Natural killer cell (primary cell): Measurements from ENCODE around the gene CIAO2B. TPM values are rescaled to one million over a fixed set of nuclear protein-coding genes. Genes with fewer than 3 reads are reported as not detected.

Experiments used
- ATAC-seq, 3 donors: fragments of 150-1000 bp in 2 of 3; fragments of 200-7000 bp in 1 of 3; cut with Tn5 transposase; 1 replicate in 1 of 3; 2 replicates in 2 of 3; pipeline ENCODE4 v1.10.0; 2021; ENCODE audit warnings: mild to moderate bottlenecking in 2 of 3, moderate library complexity in 2 of 3
- DNase-seq, 2 donors: peaks; one replicate each; pipeline versions ENCODE4 v3.0.0 to v3.0.0-alpha.2; 2013 to 2021; ENCODE audit warnings: mixed read lengths in 1 of 2
- H3K27ac ChIP-seq: one replicate; pipeline ENCODE4 v1.5.1; 2013; ENCODE audit warnings: mild to moderate bottlenecking, low read length
- H3K27me3 ChIP-seq: one replicate; pipeline ENCODE4 v1.6.1; 2013; ENCODE audit warnings: low read length; ENCODE audit not compliant: control insufficient read depth, insufficient read depth
- H3K36me3 ChIP-seq: one replicate; pipeline ENCODE4 v1.6.1; 2013; ENCODE audit warnings: low read length; ENCODE audit not compliant: control insufficient read depth, insufficient read depth
- H3K4me1 ChIP-seq: one replicate; pipeline ENCODE4 v1.6.1; 2013; ENCODE audit warnings: low read length; ENCODE audit not compliant: control insufficient read depth, insufficient read depth
- H3K4me3 ChIP-seq: one replicate; pipeline ENCODE4 v1.5.1; 2013; ENCODE audit warnings: low read length
- H3K9me3 ChIP-seq: one replicate; pipeline ENCODE4 v1.6.1; 2013; ENCODE audit warnings: low read length; ENCODE audit not compliant: control insufficient read depth, insufficient read depth
- H3K27ac Mint-ChIP-seq, 2 donors: one replicate each; pipeline ENCODE4 v1.8.0; 2022; ENCODE audit warnings: mild to moderate bottlenecking in 2 of 2, mixed read lengths in 2 of 2, moderate library complexity in 1 of 2
- H3K27me3 Mint-ChIP-seq, 2 donors: one replicate each; pipeline ENCODE4 v1.8.0; 2022; ENCODE audit warnings: low read depth in 2 of 2, mixed read lengths in 2 of 2
- H3K36me3 Mint-ChIP-seq: one replicate; pipeline ENCODE4 v1.8.0; 2022; ENCODE audit warnings: mixed read lengths
- H3K4me1 Mint-ChIP-seq, 2 donors: one replicate each; pipeline ENCODE4 v1.8.0; 2022; ENCODE audit warnings: mixed read lengths in 2 of 2
- H3K4me3 Mint-ChIP-seq: one replicate; pipeline ENCODE4 v1.8.0; 2022; ENCODE audit warnings: mild to moderate bottlenecking, moderate library complexity, mixed read lengths
- H3K9me3 Mint-ChIP-seq, 2 donors: one replicate each; pipeline ENCODE4 v1.8.0; 2022; ENCODE audit warnings: mixed read lengths in 2 of 2
- WGBS: methylation state at CpG from one replicate; pipeline ENCODE4 v1.1.7; 2013; ENCODE audit warnings: missing lambda C conversion rate; ENCODE audit not compliant: insufficient coverage; 5-methylcytosine and 5-hydroxymethylcytosine counted together
- intact Hi-C: fragments of 100-400 bp; cut with micrococcal nuclease; formaldehyde crosslinking; loops from one replicate; pipeline ENCODE4 v1.14.2; 2022
- total RNA-seq, 4 donors: library from RNA; stranded (reverse); fragments of 120-200 nt in 1 of 4; gene quantifications; one replicate each; pipeline versions ENCODE4 v1.2.3 to v1.2.4, GENCODE V29; 2013 to 2022
- TF ChIP-seq, protein P1 (sequence below): fragments of 200-600 bp; IDR thresholded peaks from one replicate; pipeline ENCODE4 v1.8.0; 2022; ENCODE audit warnings: antibody characterized with exemption

CIAO2B gene
- total RNA-seq, 3 donors from 2014 or later (not counting 1 experiment from before 2014, with no cell fraction given), result 57.2 to 62.8 (median 60.0) TPM

DNA sequence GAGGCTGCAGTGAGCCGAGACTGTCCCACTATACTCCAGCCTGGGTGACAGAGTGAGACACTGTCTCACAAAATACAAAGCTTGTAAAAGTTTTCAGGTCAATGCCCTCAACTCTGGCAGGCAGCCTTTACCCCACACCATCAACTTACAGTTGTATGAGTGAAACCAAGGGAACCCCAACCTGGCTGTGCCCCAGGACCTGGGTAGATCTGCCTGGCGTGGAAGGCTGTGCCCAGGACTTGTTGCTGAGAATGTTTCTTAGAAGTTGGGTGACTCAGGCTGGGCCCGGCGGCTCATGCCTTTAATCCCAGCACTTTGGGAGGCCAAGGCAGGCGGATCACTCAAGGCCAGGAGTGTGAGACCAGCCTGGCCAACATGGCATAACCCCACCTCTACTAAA, 34.6 kb upstream of the CIAO2B start:
- Histone ChIP-seq H3K4me1 (no peaks in the 10 kb centered on the region), H3K4me3 (no peak overlapping the region), H3K36me3 (no peaks in the 10 kb centered on the region), H3K27me3 (no peaks in the 10 kb centered on the region), H3K27ac (no peak overlapping the region), H3K9me3 (no peaks in the 10 kb centered on the region)
- Mint-ChIP-seq H3K27me3 (peaks cover 7 to 10% of the 10 kb centered on the region in 2 donors), H3K4me1 (no peaks in the 10 kb centered on the region), H3K9me3 (no peaks in the 10 kb centered on the region), H3K27ac (no peak overlapping the region), H3K36me3 (no peaks in the 10 kb centered on the region), H3K4me3 (no peak overlapping the region)
- 85% methylated on average over 5 of the region's 5 CpGs for WGBS
- TF ChIP-seq, protein P1, sequence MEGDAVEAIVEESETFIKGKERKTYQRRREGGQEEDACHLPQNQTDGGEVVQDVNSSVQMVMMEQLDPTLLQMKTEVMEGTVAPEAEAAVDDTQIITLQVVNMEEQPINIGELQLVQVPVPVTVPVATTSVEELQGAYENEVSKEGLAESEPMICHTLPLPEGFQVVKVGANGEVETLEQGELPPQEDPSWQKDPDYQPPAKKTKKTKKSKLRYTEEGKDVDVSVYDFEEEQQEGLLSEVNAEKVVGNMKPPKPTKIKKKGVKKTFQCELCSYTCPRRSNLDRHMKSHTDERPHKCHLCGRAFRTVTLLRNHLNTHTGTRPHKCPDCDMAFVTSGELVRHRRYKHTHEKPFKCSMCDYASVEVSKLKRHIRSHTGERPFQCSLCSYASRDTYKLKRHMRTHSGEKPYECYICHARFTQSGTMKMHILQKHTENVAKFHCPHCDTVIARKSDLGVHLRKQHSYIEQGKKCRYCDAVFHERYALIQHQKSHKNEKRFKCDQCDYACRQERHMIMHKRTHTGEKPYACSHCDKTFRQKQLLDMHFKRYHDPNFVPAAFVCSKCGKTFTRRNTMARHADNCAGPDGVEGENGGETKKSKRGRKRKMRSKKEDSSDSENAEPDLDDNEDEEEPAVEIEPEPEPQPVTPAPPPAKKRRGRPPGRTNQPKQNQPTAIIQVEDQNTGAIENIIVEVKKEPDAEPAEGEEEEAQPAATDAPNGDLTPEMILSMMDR, result no peak
- DNase-seq (no peak), ATAC-seq (no peak)
- intact Hi-C loops, result no loop called here

DNA sequence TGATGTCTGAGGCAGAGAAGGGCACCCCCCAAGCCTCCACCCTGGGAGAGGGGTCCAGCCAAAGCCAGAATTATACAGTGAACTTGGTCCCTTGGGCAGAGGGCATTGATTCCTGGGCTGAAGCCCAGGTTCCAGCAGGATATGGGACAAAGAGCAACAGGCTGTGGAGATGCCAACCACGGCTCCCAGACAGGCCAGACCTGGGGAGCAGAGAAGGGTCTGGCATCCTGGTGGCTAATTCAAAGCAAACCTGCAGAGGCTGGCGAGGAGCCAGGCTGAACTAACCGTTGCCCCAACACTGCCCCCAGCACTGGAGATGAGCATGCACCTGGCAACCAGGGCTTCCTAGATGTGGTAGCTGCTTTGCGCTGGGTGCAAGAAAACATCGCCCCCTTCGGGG, 29.8 kb upstream of the CIAO2B start:
- Mint-ChIP-seq H3K27me3 (peaks cover 7 to 10% of the 10 kb centered on the region in 2 donors), H3K4me3 (no peak overlapping the region), H3K27ac (no peak overlapping the region), H3K36me3 (no peaks in the 10 kb centered on the region), H3K4me1 (peaks cover 0 to 9% of the 10 kb centered on the region in 2 donors), H3K9me3 (no peaks in the 10 kb centered on the region)
- Histone ChIP-seq H3K27ac (no peak overlapping the region), H3K36me3 (no peaks in the 10 kb centered on the region), H3K27me3 (no peaks in the 10 kb centered on the region), H3K4me3 (no peak overlapping the region), H3K9me3 (no peaks in the 10 kb centered on the region), H3K4me1 (peaks cover 3% of the 10 kb centered on the region)
- 78% methylated on average over 6 of the region's 6 CpGs for WGBS
- ATAC-seq (no peak), DNase-seq (no peak)
- TF ChIP-seq, protein P1, result no peak
- intact Hi-C loops, result no loop called here

DNA sequence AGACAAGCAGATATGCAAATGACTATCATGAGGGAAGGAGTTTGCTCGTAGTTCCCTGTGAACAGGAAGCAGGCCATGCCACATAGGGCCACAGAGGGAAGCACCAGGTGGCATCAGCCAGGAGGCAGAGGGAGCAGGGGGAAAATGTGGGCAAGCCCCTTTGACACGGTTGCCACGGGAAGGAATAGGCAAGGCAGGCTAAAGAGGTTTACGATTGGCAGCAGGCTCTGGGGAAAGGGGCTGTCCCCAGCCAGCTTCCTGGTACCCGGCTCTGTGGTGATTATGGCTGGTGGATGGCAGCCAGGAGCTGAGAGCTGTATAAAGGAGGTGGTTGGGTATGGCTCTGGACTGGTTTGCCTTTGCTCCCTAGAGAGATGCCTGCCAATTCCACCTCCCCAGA, 27.7 kb upstream of the CIAO2B start:
- no peak overlapping the region for H3K4me3 ChIP-seq
- DNase-seq, result no peak
- no peaks in the 10 kb centered on the region for H3K9me3 Mint-ChIP-seq
- no peaks in the 10 kb centered on the region for H3K36me3 Mint-ChIP-seq
- intact Hi-C loops, result no loop called here
- no peak overlapping the region for H3K27ac Mint-ChIP-seq
- no peak for ATAC-seq
- H3K36me3 ChIP-seq, result no peaks in the 10 kb centered on the region
- H3K9me3 ChIP-seq, result no peaks in the 10 kb centered on the region
- TF ChIP-seq, protein P1, result no peak
- H3K27me3 Mint-ChIP-seq, result peaks cover 12 to 16% of the 10 kb centered on the region in 2 donors
- no peak overlapping the region for H3K4me3 Mint-ChIP-seq
- H3K27ac ChIP-seq, result no peak overlapping the region
- WGBS, result 27% methylated on average over 5 of the region's 5 CpGs
- peaks cover 3% of the 10 kb centered on the region for H3K4me1 ChIP-seq
- H3K4me1 Mint-ChIP-seq, result peaks cover 0 to 9% of the 10 kb centered on the region in 2 donors
- H3K27me3 ChIP-seq, result no peaks in the 10 kb centered on the region

DNA sequence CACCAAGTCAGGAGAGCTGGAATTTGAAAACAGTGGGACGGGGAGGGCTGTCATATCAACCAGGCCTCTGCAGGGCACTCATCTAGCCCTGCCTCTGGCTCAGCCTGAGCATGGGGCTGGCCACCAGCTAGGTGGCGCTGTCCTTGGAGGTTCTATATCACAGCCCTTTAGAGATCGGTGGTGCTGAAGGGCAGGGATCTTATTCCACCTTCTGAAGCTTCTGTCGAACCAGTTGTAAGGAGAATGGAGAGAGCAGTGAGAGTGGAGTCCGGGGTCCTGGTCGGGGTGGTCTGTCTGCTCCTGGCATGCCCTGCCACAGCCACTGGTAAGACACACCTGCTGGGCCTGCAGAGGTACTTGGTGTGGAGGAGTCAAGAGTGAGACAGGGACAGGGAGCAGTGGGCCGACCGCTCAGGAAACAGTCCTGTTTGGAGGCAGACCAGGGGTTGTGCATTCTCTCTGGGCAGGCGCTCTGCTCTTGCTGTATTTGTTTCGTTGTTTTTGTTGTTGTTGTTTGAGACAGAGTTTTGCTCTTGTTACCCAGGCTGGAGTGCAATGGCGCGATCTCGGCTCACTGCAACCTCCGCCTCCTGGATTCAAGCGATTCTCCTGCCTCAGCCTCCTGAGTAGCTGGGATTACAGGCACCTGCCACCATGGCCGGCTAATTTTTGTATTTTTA, 27.0 kb upstream of the CIAO2B start, which contains the start of gene CES3:
TSS of gene CES3 (plus strand) at position 202 of the 680 bp plus-strand sequence. CDS start at position 244, 42 bp downstream.
- DNase-seq (peak; percentile 31 to 72), ATAC-seq (peak; percentile 71 to 89 (median 84))
- H3K36me3 Mint-ChIP-seq, result no peaks in the 10 kb centered on the region
- no peak within 1 kb of the TSS for H3K27ac Mint-ChIP-seq
- H3K4me3 Mint-ChIP-seq, result no peak within 1 kb of the TSS
- peaks cover 12 to 16% of the 10 kb centered on the region in 2 donors for H3K27me3 Mint-ChIP-seq
- Histone ChIP-seq H3K4me3 (no peak within 1 kb of the TSS), H3K4me1 (peaks cover 3% of the 10 kb centered on the region), H3K27ac (no peak within 1 kb of the TSS), H3K27me3 (no peaks in the 10 kb centered on the region), H3K36me3 (no peaks in the 10 kb centered on the region), H3K9me3 (no peaks in the 10 kb centered on the region)
- 79% methylated on average over 16 of the region's 16 CpGs for WGBS
- intact Hi-C loops, result no loop called here
- H3K4me1 Mint-ChIP-seq, result peaks cover 0 to 9% of the 10 kb centered on the region in 2 donors
- TF ChIP-seq, protein P1, result peak; percentile 61
- no peaks in the 10 kb centered on the region for H3K9me3 Mint-ChIP-seq
